Activated T-cell treated with anti-CD3 and anti-CD28 coated beads, Interleukin-2, amount 50 U/mL, for 1 hour (primary cell): Measurements from ENCODE around the gene LRRC70.
"Not testable (repeated sequence)": the region's sequence is repeated elsewhere in the genome, so short reads cannot be mapped to it uniquely, and the experiment has no call there.

ENCODE experiments used
- DNase-seq: peaks from one replicate; pipeline ENCODE4 v3.0.0-alpha.2; 2020

The LRRC70 gene

GRCh38 chr5:62608529-62609511 is 30.2 kb downstream of the LRRC70 start:
- no peak for DNase-seq

- no peak for DNase-seq
These were observed 35.7 kb downstream of the LRRC70 start for GRCh38 chr5:62614355-62614754.

- no peak for DNase-seq
These were observed 38.1 kb downstream of the LRRC70 start for GRCh38 chr5:62616615-62617277.

GRCh38 chr5:62617943-62618342 is 39.3 kb downstream of the LRRC70 start:
- DNase-seq, result no peak

- DNase-seq, result no peak
These were observed 42.1 kb downstream of the LRRC70 start for GRCh38 chr5:62620761-62621160.

GRCh38 chr5:62621280-62621679 is 42.7 kb downstream of the LRRC70 start:
- DNase-seq, result no peak

- no peak for DNase-seq
These were observed 44.7 kb downstream of the LRRC70 start for GRCh38 chr5:62623271-62623670.

- DNase-seq, result not testable (repeated sequence)
These were observed 45.8 kb downstream of the LRRC70 start for GRCh38 chr5:62624436-62624835.

GRCh38 chr5:62626534-62626933 is 47.9 kb downstream of the LRRC70 start:
- DNase-seq, result no peak

- no peak for DNase-seq
These were observed 48.5 kb downstream of the LRRC70 start for GRCh38 chr5:62627121-62627520.

GRCh38 chr5:62627901-62628300 is 49.3 kb downstream of the LRRC70 start:
- no peak for DNase-seq
